Liver (tissue), 9 donors: ENCODE data around the gene ZNF519. TPM values are rescaled to one million over a fixed set of nuclear protein-coding genes. Genes with fewer than 3 reads are reported as not detected.
"Not testable (repeated sequence)": the region's sequence is repeated elsewhere in the genome, so short reads cannot be mapped to it uniquely, and the experiment has no call there.

Experiments
- DNase-seq: peaks from one replicate; pipeline ENCODE4 v3.0.0-alpha.2; 2017; ENCODE audit warnings: low spot score
- H3K27ac ChIP-seq, 2 donors: one replicate each; pipeline ENCODE4 v1.7.0; 2013; ENCODE audit warnings: inconsistent platforms in 2 of 2, low read length in 2 of 2, control low read depth in 1 of 2, low read depth in 1 of 2, mild to moderate bottlenecking in 1 of 2
- H3K27me3 ChIP-seq, 4 donors: one replicate each; pipeline versions ENCODE4 v1.6.1 to v1.7.0; 2013; ENCODE audit warnings: low read length in 3 of 4, inconsistent platforms in 1 of 4, mild to moderate bottlenecking in 1 of 4, moderate library complexity in 1 of 4; ENCODE audit not compliant: control insufficient read depth in 4 of 4, insufficient read depth in 4 of 4
- H3K36me3 ChIP-seq, 4 donors: one replicate each; pipeline versions ENCODE4 v1.6.1 to v1.7.0; 2013; ENCODE audit warnings: low read length in 3 of 4, mild to moderate bottlenecking in 3 of 4, low read depth in 1 of 4, moderate library complexity in 1 of 4; ENCODE audit not compliant: control insufficient read depth in 4 of 4, insufficient read depth in 3 of 4
- H3K4me1 ChIP-seq, 4 donors: one replicate each; pipeline versions ENCODE4 v1.6.1 to v1.7.0; 2013; ENCODE audit warnings: low read length in 3 of 4, mild to moderate bottlenecking in 3 of 4, moderate library complexity in 1 of 4; ENCODE audit not compliant: control insufficient read depth in 4 of 4, insufficient read depth in 4 of 4
- H3K4me3 ChIP-seq, 3 donors: one replicate each; pipeline versions ENCODE4 v1.6.1 to v1.7.0; 2013; ENCODE audit warnings: low read length in 3 of 3, control low read depth in 1 of 3, low read depth in 1 of 3, mild to moderate bottlenecking in 1 of 3
- H3K9ac ChIP-seq, 2 donors: one replicate each; pipeline ENCODE4 v1.7.0; 2013; ENCODE audit warnings: low read length in 2 of 2, mild to moderate bottlenecking in 2 of 2, moderate library complexity in 2 of 2, control low read depth in 1 of 2, low read depth in 1 of 2
- H3K9me3 ChIP-seq, 4 donors: one replicate each; pipeline versions ENCODE4 v1.6.1 to v1.7.0; 2013; ENCODE audit warnings: low read length in 3 of 4; ENCODE audit not compliant: control insufficient read depth in 4 of 4
- WGBS: extraction: QIAGEN DNeasy Blood & Tissue Kit; methylation state at CpG from one replicate; pipeline ENCODE4 v1.1.7; 2013; 5-methylcytosine and 5-hydroxymethylcytosine counted together
- polyA plus RNA-seq, 2 donors: library from polyadenylated mRNA; stranded (reverse) in 1 of 2; unstranded in 1 of 2; fragments of 200-250 nt in 1 of 2; fragments of >200 nt in 1 of 2; fragmentation: Nextera tagmentation in 1 of 2; extraction: Ambion mirVana in 1 of 2; gene quantifications; one replicate each; pipeline versions ENCODE4 v1.2.1 to v1.2.3, GENCODE V29; 2013 to 2015
- total RNA-seq, 2 donors: library from RNA; depleted of rRNA; stranded (reverse); fragments of >200 nt; gene quantifications; one replicate each; pipeline ENCODE4 v1.2.3, GENCODE V29; 2014
- donor health status: healthy.
- donor health status: healthy.
- donor health status: healthy.
- donor health status: healthy.
- donor health status: healthy.

The ZNF519 gene
- total and polyA plus RNA-seq, 4 donors, result 0.29 to 4.0 (median 1.1) TPM

DNA sequence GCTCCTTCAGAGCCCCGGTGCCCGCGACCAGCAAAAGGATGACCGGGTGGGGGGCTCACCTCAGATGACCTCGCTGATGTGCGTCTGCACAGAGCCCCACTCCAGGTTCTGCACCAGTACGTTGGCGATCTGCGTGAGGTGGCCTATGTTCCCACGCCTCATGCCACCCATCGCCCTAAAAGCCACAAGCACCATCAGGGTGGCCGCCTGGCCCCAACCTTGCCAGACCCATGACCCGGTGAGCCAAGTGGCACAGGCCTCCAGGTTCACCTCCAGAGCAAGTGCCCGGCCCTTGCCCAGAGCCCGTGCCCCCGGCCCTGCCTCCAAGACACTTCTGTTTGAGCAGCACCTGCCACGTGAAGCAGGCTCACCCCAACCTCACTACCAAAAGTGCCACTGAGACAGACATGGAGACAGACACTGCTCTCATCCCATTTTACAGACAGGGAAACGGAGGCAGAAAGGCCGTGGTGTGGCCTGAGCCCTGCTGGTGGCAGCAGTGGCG, 17.7 kb upstream of the ZNF519 start:
- H3K9me3 ChIP-seq, H3K4me3 ChIP-seq, DNase-seq, H3K4me1 ChIP-seq, H3K36me3 ChIP-seq, H3K27ac ChIP-seq, H3K9ac ChIP-seq, H3K27me3 ChIP-seq: not testable (repeated sequence)
- 92% methylated on average over 20 of the region's 20 CpGs for WGBS

DNA sequence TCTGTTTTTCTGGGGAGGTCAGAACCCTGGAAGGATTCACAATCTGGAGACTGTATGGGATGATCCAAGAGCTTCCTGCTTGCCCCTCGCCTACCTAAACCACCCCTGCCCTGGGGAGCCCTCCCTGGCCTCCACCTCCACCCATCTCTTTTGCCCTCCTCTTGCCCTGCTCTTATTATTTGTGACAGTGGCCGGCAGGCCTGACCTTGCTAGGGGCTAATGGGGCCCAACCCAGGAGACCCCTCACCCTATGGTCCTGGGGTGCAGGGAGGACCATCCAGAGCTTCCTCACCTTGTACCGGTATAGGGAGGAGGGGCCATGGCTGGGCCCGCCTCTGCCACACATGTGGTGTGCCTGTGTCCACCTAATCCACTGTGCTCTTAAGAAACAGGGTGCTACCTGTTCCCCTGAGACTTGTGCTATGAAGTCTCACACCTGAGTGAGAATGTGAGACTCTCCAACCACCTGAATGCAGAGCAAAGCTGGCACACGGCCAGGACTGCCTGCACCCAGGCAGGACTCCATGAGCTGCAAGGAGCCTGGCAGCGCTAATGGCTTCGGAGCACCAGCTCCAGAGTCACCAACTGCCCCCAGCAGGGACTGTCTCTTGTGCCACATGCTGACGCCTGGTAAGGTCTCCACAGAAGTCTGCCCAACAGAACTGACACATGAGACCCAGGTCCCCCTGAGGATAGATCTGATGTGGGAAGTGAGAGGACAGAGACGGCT, 17.1 kb upstream of the ZNF519 start:
- H3K27me3 ChIP-seq, H3K4me3 ChIP-seq, H3K27ac ChIP-seq, H3K4me1 ChIP-seq, H3K9ac ChIP-seq, H3K9me3 ChIP-seq, DNase-seq, H3K36me3 ChIP-seq: not testable (repeated sequence)
- 81% methylated on average over 9 of the region's 9 CpGs for WGBS

DNA sequence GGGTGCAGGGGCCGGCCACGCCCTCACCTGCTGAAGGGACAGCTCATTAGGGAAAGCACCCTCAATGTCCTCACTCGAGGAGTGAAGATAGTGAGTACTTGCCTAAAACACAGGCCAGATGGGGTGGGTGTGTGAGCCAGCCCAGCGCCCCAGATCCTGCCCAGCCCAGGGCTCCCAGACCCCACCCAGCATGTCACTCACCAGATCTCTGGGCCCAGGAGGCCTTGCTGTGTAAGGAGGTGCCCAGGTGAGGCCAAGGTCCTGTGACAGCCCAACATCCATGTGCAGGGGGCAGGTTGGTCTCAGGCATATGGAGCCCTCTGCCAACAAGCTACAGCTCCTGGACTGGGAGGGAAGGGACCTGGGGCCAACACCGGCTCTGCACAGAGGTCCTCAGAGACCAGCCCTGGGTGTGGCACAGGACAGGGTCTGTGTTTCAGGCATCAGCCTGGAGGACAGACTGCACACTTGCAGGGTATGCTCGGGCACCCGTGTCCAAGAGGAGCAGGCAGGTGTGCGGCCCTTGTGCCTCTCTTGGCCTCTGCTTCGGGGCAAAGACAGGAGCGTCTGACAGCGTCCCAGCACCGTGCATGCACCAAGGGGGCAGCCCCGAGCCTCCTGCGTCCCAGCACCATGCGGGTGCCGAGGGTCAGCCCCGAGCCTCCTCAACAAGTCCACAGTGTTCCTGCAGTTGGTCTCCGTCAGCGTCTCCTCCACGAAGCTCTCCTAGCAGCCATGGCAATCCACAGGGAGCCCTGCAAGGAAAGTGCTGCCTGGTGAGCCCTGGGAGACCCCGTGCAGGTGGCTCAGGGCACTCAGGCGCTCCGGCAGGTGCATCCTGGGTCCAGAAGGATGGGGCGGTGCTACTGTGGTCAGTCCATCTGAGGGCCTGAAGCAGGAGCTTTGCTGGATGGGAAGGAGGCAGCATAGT, 16.0 kb upstream of the ZNF519 start:
- H3K27me3 ChIP-seq, DNase-seq, H3K9ac ChIP-seq, H3K4me1 ChIP-seq, H3K4me3 ChIP-seq, H3K36me3 ChIP-seq, H3K9me3 ChIP-seq, H3K27ac ChIP-seq: not testable (repeated sequence)
- 86% methylated on average over 24 of the region's 24 CpGs for WGBS

DNA sequence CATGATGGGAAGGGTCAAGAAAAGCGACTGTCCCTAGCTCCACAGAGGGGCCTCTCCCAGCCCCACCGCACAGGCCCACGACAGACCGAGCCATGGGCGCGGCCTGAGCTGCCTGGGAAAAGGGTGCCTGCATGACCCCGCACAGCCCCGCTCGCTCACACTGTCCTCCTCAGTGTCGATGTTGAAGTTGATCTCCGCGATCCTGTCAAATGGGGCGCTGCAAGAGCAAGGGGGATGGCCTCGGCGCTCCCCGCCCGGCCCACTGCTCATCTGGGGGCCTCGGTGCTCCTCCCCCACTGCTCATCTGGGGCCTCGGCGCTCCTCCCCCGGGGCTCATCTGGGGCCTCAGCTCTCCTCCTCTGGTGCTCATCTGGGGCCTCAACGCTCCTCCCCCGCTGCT, 14.5 kb upstream of the ZNF519 start:
- not testable (repeated sequence) for H3K9ac ChIP-seq, DNase-seq, H3K27me3 ChIP-seq, H3K9me3 ChIP-seq, H3K27ac ChIP-seq, H3K4me1 ChIP-seq, H3K4me3 ChIP-seq, H3K36me3 ChIP-seq
- 89% methylated on average over 23 of the region's 23 CpGs for WGBS

- not testable (repeated sequence) for H3K9me3 ChIP-seq, H3K27me3 ChIP-seq, H3K9ac ChIP-seq, H3K36me3 ChIP-seq, H3K4me1 ChIP-seq, DNase-seq, H3K4me3 ChIP-seq, H3K27ac ChIP-seq
- 86% methylated on average over 19 of the region's 19 CpGs for WGBS
Measured at GRCh38 chr18:14145581-14146338, 13.5 kb upstream of the ZNF519 start.

- H3K9me3 ChIP-seq, H3K4me1 ChIP-seq, DNase-seq, H3K27me3 ChIP-seq, H3K36me3 ChIP-seq, H3K9ac ChIP-seq, H3K4me3 ChIP-seq, H3K27ac ChIP-seq: not testable (repeated sequence)
- WGBS, result 98% methylated on average over 6 of the region's 6 CpGs
Measured at GRCh38 chr18:14145021-14145420, 12.8 kb upstream of the ZNF519 start.
